IMR-90 (cell line): ENCODE results near the gene KIF13A. TPM values are rescaled to one million over a fixed set of nuclear protein-coding genes. Genes with fewer than 3 reads are reported as not detected.

Experiments used
- ATAC-seq: fragments of 200-7000 bp; cut with Tn5 transposase; 2 replicates; pipeline ENCODE4 v1.9.1; 2020; ENCODE audit warnings: low read depth, mild to moderate bottlenecking, moderate library complexity
- BruUV-seq: library from RNA; stranded (reverse); fragments of 400-500 nt; replicated peaks from 2 replicates; lab custom pipeline; 2021; lab: Mats Ljungman, UMichigan
- CTCF ChIA-PET: fragments of 300-600 bp; formaldehyde crosslinking; extraction: SDS; loops from one replicate; lab custom pipeline; 2021; ENCODE audit warnings: antibody characterized with exemption; lab: Yijun Ruan, JAX
- POLR2A ChIA-PET: fragments of 300-600 bp; sonication (Branson Sonifier 250); formaldehyde crosslinking; loops from one replicate; lab custom pipeline; 2022; ENCODE audit warnings: antibody characterized with exemption; ENCODE audit not compliant: unreplicated experiment; lab: Charles Lee
- DNase-seq: peaks from one replicate; pipeline ENCODE4 v3.0.0; 2013
- H2AFZ ChIP-seq: replicated peaks from 2 replicates; pipeline ENCODE3; 2013; ENCODE audit warnings: low read length, mild to moderate bottlenecking; ENCODE audit not compliant: poor library complexity
- H2AK5ac ChIP-seq: 2 replicates; pipeline ENCODE4 v1.6.1; 2013; ENCODE audit warnings: low read depth, low read length, inconsistent platforms
- H2AK9ac ChIP-seq: replicated peaks from 2 replicates; pipeline ENCODE3; 2013; ENCODE audit warnings: mild to moderate bottlenecking, low read depth, low read length, moderate library complexity; ENCODE audit not compliant: poor library complexity
- H2BK120ac ChIP-seq: 2 replicates; pipeline ENCODE4 v1.6.1; 2013; ENCODE audit warnings: low read depth, low read length, inconsistent platforms
- H2BK15ac ChIP-seq: 3 replicates; pipeline ENCODE4 v1.6.1; 2013; ENCODE audit warnings: low read depth, low read length, inconsistent platforms
- H2BK20ac ChIP-seq: 2 replicates; pipeline ENCODE4 v1.6.1; 2013; ENCODE audit warnings: low read depth, mild to moderate bottlenecking, inconsistent platforms, low read length, moderate library complexity
- H2BK5ac ChIP-seq: 2 replicates; pipeline ENCODE4 v1.6.1; 2013; ENCODE audit warnings: mild to moderate bottlenecking, low read depth, low read length, inconsistent platforms; ENCODE audit not compliant: poor library complexity, severe bottlenecking
- H3K14ac ChIP-seq: replicated peaks from 2 replicates; pipeline ENCODE4 v1.6.1; 2013; ENCODE audit warnings: low read depth, low read length, inconsistent platforms
- H3K18ac ChIP-seq: 2 replicates; pipeline ENCODE4 v1.6.1; 2013; ENCODE audit warnings: low read depth, low read length, control low read depth
- H3K23ac ChIP-seq: 2 replicates; pipeline ENCODE4 v1.6.1; 2013; ENCODE audit warnings: low read depth, low read length, inconsistent platforms
- H3K27ac ChIP-seq: 2 replicates; pipeline ENCODE4 v1.5.1; 2013; ENCODE audit warnings: mild to moderate bottlenecking, control low read depth, low read length; ENCODE audit not compliant: insufficient read depth
- H3K27me3 ChIP-seq: 2 replicates; pipeline ENCODE4 v1.6.1; 2013; ENCODE audit warnings: low read length; ENCODE audit not compliant: control insufficient read depth, insufficient read depth
- H3K36me3 ChIP-seq: 2 replicates; pipeline ENCODE4 v1.6.1; 2013; ENCODE audit warnings: low read length, mixed read lengths; ENCODE audit not compliant: control insufficient read depth, insufficient read depth
- H3K4ac ChIP-seq: 2 replicates; pipeline ENCODE4 v1.6.1; 2013; ENCODE audit warnings: low read depth, low read length, inconsistent platforms
- H3K4me1 ChIP-seq: 2 replicates; pipeline ENCODE4 v1.6.1; 2013; ENCODE audit warnings: low read length, mixed read lengths; ENCODE audit not compliant: control insufficient read depth, insufficient read depth
- H3K4me2 ChIP-seq: 2 replicates; pipeline ENCODE4 v1.6.1; 2013; ENCODE audit warnings: low read depth, mild to moderate bottlenecking, control low read depth, low read length, moderate library complexity
- H3K4me3 ChIP-seq: 2 replicates; pipeline ENCODE4 v1.5.1; 2013; ENCODE audit warnings: low read depth, mild to moderate bottlenecking, control low read depth, low read length, moderate library complexity; ENCODE audit not compliant: insufficient read depth
- H3K56ac ChIP-seq: 2 replicates; pipeline ENCODE4 v1.6.1; 2013; ENCODE audit warnings: low read length, inconsistent platforms; ENCODE audit not compliant: insufficient read depth; ENCODE audit errors: extremely low read depth
- H3K79me1 ChIP-seq, 2 experiments: 2 replicates each; pipeline ENCODE4 v1.6.1; 2013; ENCODE audit warnings: low read length in 2 of 2, inconsistent platforms in 1 of 2, low read depth in 1 of 2
- H3K9ac ChIP-seq: 2 replicates; pipeline ENCODE4 v1.6.1; 2013; ENCODE audit warnings: low read depth, low read length, control low read depth
- H3K9me1 ChIP-seq: 2 replicates; pipeline ENCODE4 v1.6.1; 2013; ENCODE audit warnings: low read length, inconsistent platforms; ENCODE audit not compliant: insufficient read depth
- H3K9me3 ChIP-seq: 2 replicates; pipeline ENCODE4 v1.6.1; 2013; ENCODE audit warnings: low read length; ENCODE audit not compliant: control insufficient read depth, insufficient read depth
- H4K20me1 ChIP-seq: 2 replicates; pipeline ENCODE4 v1.6.1; 2013; ENCODE audit warnings: low read length, inconsistent platforms; ENCODE audit not compliant: insufficient read depth
- H4K5ac ChIP-seq: 2 replicates; pipeline ENCODE4 v1.6.1; 2013; ENCODE audit warnings: mild to moderate bottlenecking, low read depth, low read length, control low read depth
- H4K8ac ChIP-seq, 2 experiments: 2 replicates each; pipeline ENCODE4 v1.6.1; 2013; ENCODE audit warnings: low read depth in 2 of 2, low read length in 2 of 2, control low read depth in 1 of 2, inconsistent platforms in 1 of 2
- H4K91ac ChIP-seq: 2 replicates; pipeline ENCODE4 v1.6.1; 2013; ENCODE audit warnings: low read depth, low read length, inconsistent platforms; ENCODE audit not compliant: insufficient read depth
- BHLHE40 ChIP-seq: fragments of 150-350 bp; IDR thresholded peaks from 2 replicates; pipeline ENCODE4 v1.6.1; 2016; ENCODE audit warnings: mild to moderate bottlenecking, low read depth, low read length
- CEBPB ChIP-seq: IDR thresholded peaks from 2 replicates; pipeline ENCODE4 v1.6.1; 2012; ENCODE audit warnings: low read depth, low read length, improper control_type of control experiment
- CTCF ChIP-seq: conservative IDR thresholded peaks from 2 replicates; pipeline ENCODE4 v1.5.1; 2012; ENCODE audit warnings: mild to moderate bottlenecking, low read depth, low read length, improper control_type of control experiment
- ELK1 ChIP-seq: fragments of 150-350 bp; IDR thresholded peaks from 2 replicates; pipeline ENCODE4 v1.6.1; 2016; ENCODE audit warnings: low read depth, mild to moderate bottlenecking, low read length, moderate library complexity, borderline replicate concordance
- MAZ ChIP-seq: IDR thresholded peaks from 2 replicates; pipeline ENCODE4 v1.6.1; 2012; ENCODE audit warnings: low read depth, mild to moderate bottlenecking, low read length, improper control_type of control experiment, moderate library complexity, borderline replicate concordance
- MXI1 ChIP-seq: IDR thresholded peaks from 2 replicates; pipeline ENCODE4 v1.6.1; 2012; ENCODE audit warnings: low read depth, mild to moderate bottlenecking, low read length, moderate library complexity, borderline replicate concordance
- NFE2L2 ChIP-seq: fragments of 150-350 bp; IDR thresholded peaks from 2 replicates; pipeline ENCODE4 v1.6.1; 2016; ENCODE audit warnings: low read depth, mild to moderate bottlenecking, low read length
- POLR2A ChIP-seq: IDR thresholded peaks from 2 replicates; pipeline ENCODE4 v1.6.1; 2012; ENCODE audit warnings: mild to moderate bottlenecking, low read depth, low read length
- RAD21 ChIP-seq: IDR thresholded peaks from 2 replicates; pipeline ENCODE4 v1.6.1; 2012; ENCODE audit warnings: low read length, improper control_type of control experiment
- RCOR1 ChIP-seq: IDR thresholded peaks from 2 replicates; pipeline ENCODE4 v1.6.1; 2012; ENCODE audit warnings: mild to moderate bottlenecking, low read length, improper control_type of control experiment; ENCODE audit not compliant: insufficient replicate concordance
- RFX5 ChIP-seq: IDR thresholded peaks from 2 replicates; pipeline ENCODE4 v1.8.0; 2012; ENCODE audit warnings: low read depth, mild to moderate bottlenecking, low read length, moderate library complexity
- SMC3 ChIP-seq: fragments of 150-350 bp; IDR thresholded peaks from 2 replicates; pipeline ENCODE4 v1.6.1; 2016; ENCODE audit warnings: low read depth, mild to moderate bottlenecking, antibody characterized with exemption, low read length, moderate library complexity
- USF2 ChIP-seq: fragments of 150-350 bp; IDR thresholded peaks from 2 replicates; pipeline ENCODE4 v1.6.1; 2017; ENCODE audit warnings: mild to moderate bottlenecking, antibody characterized with exemption, low read length, low read depth
- dilution Hi-C: fragments of 300-500 bp; cut with HindIII; formaldehyde crosslinking; loops from one replicate; pipeline ENCODE4 v1.14.3; 2018; ENCODE audit warnings: low sequenced_read_pairs; ENCODE audit not compliant: unreplicated experiment
- in situ Hi-C: fragments of 300-500 bp; cut with MboI; formaldehyde crosslinking; loops from 3 replicates; pipeline ENCODE4 v1.14.3; 2019; ENCODE audit warnings: low sequenced_read_pairs, inconsistent platforms, mixed read lengths
- intact Hi-C: fragments of 100-400 bp; cut with micrococcal nuclease; formaldehyde crosslinking; loops from 2 replicates; pipeline ENCODE4 v1.10.0; 2022
- polyA plus RNA-seq, 3 experiments: library from polyadenylated mRNA; depleted of rRNA; stranded (reverse); fragments of >200 nt; gene quantifications; 2 replicates each; pipeline ENCODE4 v1.2.3, GENCODE V29; 2012; ENCODE audit warnings: low replicate concordance in 1 of 3
- total RNA-seq: library from RNA; depleted of rRNA; stranded (reverse); fragments of >200 nt; gene quantifications from 2 replicates; pipeline ENCODE4 v1.2.3, GENCODE V29; 2012

The KIF13A gene
- total and polyA plus RNA-seq, 2 of the 4 experiments (the other 2 are of a cell fraction): 23.3 to 51.8 TPM

GRCh38 chr6:17826301-17826700 lies 161.1 kb downstream of the KIF13A start:
- Histone ChIP-seq H2BK15ac (no peak overlapping the region), H3K9me1 (peaks cover 7% of the 10 kb centered on the region), H4K20me1 (no peaks in the 10 kb centered on the region), H3K56ac (no peak overlapping the region), H4K5ac (no peak overlapping the region), H2AK9ac (no peak overlapping the region), H2AK5ac (no peak overlapping the region), H3K18ac (no peak overlapping the region), H3K9me3 (no peaks in the 10 kb centered on the region), H3K14ac (no peak overlapping the region), H2BK20ac (no peak overlapping the region), H2BK5ac (no peak overlapping the region), H3K27me3 (no peaks in the 10 kb centered on the region), H3K36me3 (peaks cover 41% of the 10 kb centered on the region), H3K9ac (no peak overlapping the region), H4K91ac (no peak overlapping the region), H3K4me1 (peaks cover 2% of the 10 kb centered on the region), H3K4me2 (no peak overlapping the region), H3K4me3 (no peak overlapping the region), H3K79me1 (peaks cover 0 to 18% of the 10 kb centered on the region in 2 experiments; a peak in 3 of 4 replicates), H2BK120ac (no peak overlapping the region), H3K23ac (no peak overlapping the region), H3K27ac (no peak overlapping the region), H3K4ac (no peak overlapping the region), H2AFZ (no peak overlapping the region), H4K8ac (no peak overlapping the region)
- dilution Hi-C loops (no loop called here), intact Hi-C loops (no loop called here), in situ Hi-C loops (no loop called here)
- TF ChIP-seq NFE2L2: no peak
- TF ChIP-seq USF2: no peak
- no peak for TF ChIP-seq CTCF
- TF ChIP-seq RCOR1: no peak
- TF ChIP-seq MXI1: no peak
- TF ChIP-seq RFX5: no peak
- TF ChIP-seq POLR2A: no peak
- TF ChIP-seq MAZ: no peak
- TF ChIP-seq CEBPB: no peak
- TF ChIP-seq ELK1: no peak
- TF ChIP-seq BHLHE40: no peak
- TF ChIP-seq SMC3: no peak
- TF ChIP-seq RAD21: no peak
- no peak for ATAC-seq
- BruUV-seq: no TSS peak
- no peak for DNase-seq
- POLR2A ChIA-PET: interaction anchor here (0.7 kb wide), 1 partner anchor 540 kb away, joined by 3 read pairs; no protein-coding TSS in a partner anchor
- CTCF ChIA-PET: no interaction called here
